Measurements from ENCODE around the gene BTBD16.

The BTBD16 gene

GRCh38 chr10:122323941-122324675, 53.0 kb downstream of the BTBD16 start:
- DNase-seq = no peak

- DNase-seq = no peak
Measured at GRCh38 chr10:122325235-122325634, 54.1 kb downstream of the BTBD16 start.

- DNase-seq = no peak
Measured at GRCh38 chr10:122326385-122326784, 55.3 kb downstream of the BTBD16 start.

GRCh38 chr10:122326806-122327205, 55.7 kb downstream of the BTBD16 start:
- DNase-seq = no peak

GRCh38 chr10:122327237-122328206, 56.4 kb downstream of the BTBD16 start:
- DNase-seq = no peak

GRCh38 chr10:122328676-122329075, 57.6 kb downstream of the BTBD16 start:
- no peak for DNase-seq

- no peak for DNase-seq
Measured at GRCh38 chr10:122329416-122329815, 58.3 kb downstream of the BTBD16 start.

- no peak for DNase-seq
Measured at GRCh38 chr10:122331100-122331499, 60.0 kb downstream of the BTBD16 start.

GRCh38 chr10:122331615-122332446, 60.7 kb downstream of the BTBD16 start:
- DNase-seq = no peak

- DNase-seq = no peak
Measured at GRCh38 chr10:122333037-122333436, 61.9 kb downstream of the BTBD16 start.

- no peak for DNase-seq
Measured at GRCh38 chr10:122336332-122336731, 65.2 kb downstream of the BTBD16 start.

- no peak for DNase-seq
Measured at GRCh38 chr10:122336961-122337360, 65.9 kb downstream of the BTBD16 start.

GRCh38 chr10:122338609-122339441, 67.7 kb downstream of the BTBD16 start:
- DNase-seq = no peak

GRCh38 chr10:122341141-122341810, 70.2 kb downstream of the BTBD16 start:
- no peak for DNase-seq

GRCh38 chr10:122342293-122343134, 71.4 kb downstream of the BTBD16 start:
- peak; percentile 9 for DNase-seq

GRCh38 chr10:122343135-122343800, 72.2 kb downstream of the BTBD16 start:
- no peak for DNase-seq

- DNase-seq = no peak
Measured at GRCh38 chr10:122343936-122344335, 72.8 kb downstream of the BTBD16 start.

GRCh38 chr10:122344741-122345258, 73.7 kb downstream of the BTBD16 start:
- no peak for DNase-seq

- DNase-seq = no peak
Measured at GRCh38 chr10:122346326-122346950, 75.3 kb downstream of the BTBD16 start.
